DMS153 treated with DMSO at 0.1 percent for 48 hours (cell line): ENCODE measurements around the gene KLF12.

Experiments
- DNase-seq: peaks from one replicate; lab custom pipeline; 2025; ENCODE audit not compliant: unreplicated experiment; lab: John Stamatoyannopoulos, UW

KLF12 gene

GRCh38 chr13:74134221-74134776 is at the start of gene KLF12:
TSS of gene KLF12 (minus strand) at chr13:74134404.
- peak; percentile 81 for DNase-seq

GRCh38 chr13:74182491-74182890 is 48.3 kb upstream of the KLF12 start:
- DNase-seq, result no peak

- no peak for DNase-seq
Measured at GRCh38 chr13:74174810-74175209, 40.6 kb upstream of the KLF12 start.

DNA sequence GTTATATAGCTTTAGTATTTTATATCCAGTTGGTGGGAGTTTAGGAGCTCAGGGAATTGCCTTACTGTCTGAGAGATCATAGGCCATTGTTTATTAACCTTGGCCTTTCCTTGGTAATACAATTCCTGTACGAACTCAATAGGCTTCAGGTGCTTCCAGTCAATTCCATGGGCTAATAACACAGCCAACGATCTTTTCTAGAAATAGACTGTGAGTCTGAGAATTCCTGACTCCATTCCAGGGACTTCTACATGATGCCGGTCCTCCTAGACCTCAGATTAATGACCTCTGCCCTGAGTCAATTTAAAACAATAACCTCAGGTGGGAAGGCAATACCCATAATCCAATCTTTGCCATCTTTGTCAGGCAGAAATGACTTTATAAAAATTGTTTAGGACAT is 39.6 kb upstream of the KLF12 start:
- no peak for DNase-seq

DNA sequence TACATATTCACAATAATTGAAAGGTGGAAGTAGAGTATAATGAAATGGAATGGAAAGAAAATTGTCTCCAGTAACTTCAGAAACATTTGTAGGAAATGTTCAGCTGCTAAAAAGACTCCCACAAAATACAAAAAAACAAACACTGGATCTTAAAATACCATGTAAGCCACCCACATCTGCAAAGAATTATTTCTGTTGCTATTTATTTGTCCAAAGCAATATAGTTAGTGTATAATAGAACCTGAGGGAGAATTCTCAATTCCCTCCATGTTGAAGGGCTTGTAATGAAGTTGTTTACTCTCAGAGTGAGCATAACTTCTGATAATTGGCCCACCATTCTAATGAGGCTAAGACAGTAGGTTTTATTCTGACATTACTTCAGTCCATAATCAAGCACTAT is 37.4 kb upstream of the KLF12 start:
- DNase-seq, result no peak

DNA sequence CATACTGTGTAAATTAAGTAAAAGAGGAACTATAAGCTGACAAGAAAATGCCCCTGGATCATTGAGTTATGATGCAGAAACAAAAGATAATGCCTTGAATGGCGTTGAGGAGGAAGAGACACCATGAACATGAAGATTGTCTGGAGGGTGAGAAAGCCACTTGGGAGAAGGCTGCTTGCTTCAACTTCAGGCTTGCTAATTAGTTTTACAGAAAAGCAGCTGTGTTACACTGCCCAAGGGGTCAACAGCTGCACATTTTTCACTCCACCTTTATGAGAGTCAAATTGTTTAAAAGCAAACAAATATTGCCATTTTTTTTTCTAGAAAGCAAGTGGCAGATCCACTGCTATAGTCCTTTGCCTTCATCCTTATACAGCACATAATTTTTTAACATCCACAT is 35.5 kb upstream of the KLF12 start:
- no peak for DNase-seq

- DNase-seq, result no peak
Measured at GRCh38 chr13:74168263-74168675, 34.1 kb upstream of the KLF12 start.

- no peak for DNase-seq
Measured at GRCh38 chr13:74166261-74167004, 32.2 kb upstream of the KLF12 start.

DNA sequence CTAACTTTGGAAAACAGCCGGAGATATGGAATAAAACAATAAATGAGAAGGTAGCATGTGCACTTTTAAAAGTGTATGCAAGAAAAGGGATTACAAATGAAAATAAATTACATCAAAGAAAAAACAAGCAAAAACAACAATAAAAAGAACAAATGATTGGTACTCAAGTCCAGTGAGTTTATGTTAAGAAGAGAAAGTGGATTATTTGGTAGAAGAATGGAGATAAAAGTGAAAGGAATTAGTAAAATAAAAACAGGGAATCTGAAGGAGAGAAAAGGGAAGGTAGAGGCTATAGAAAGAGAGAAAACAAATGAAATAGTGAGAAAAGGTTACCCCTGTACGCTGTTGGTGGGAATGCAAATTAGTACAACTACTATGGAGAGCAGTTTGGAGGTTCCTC is 28.6 kb upstream of the KLF12 start:
- DNase-seq, result no peak

GRCh38 chr13:74162135-74162534 is 27.9 kb upstream of the KLF12 start:
- DNase-seq, result no peak

DNA sequence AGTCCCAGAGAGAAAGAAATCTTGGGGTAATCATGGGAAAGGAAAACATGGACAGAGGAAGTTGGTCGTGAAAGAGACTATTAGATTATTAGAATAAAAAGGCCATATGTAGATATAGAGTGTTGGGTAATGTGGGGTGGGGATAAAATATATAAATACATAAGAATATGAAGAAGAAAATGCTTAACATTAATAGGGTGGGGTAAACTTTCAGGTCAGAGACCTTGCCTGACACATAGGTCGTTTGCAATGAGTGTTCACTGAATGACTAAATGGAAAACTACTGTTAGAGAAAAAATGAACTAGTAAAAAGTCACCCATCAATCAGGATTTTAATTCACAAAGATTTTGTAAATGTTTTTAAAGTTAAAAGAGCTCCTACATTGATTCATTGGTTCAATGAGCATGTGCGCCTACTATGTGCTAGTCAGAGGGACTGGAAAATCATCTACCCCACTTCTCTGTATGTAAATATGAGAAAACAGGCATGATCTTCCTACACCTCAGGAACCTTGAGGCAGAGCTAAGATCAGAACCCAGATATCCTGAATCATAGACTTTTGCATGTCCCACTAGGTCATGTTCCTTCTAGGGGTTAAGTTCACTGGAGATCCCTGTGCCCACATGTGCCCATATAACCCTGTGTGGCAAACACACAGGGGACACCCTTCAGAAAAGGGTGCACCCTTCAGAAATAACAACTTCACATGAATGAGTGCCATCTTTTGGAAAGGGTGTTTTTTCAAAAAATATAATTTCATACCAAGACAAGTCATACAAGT is 24.6 kb upstream of the KLF12 start:
- DNase-seq, result no peak

- DNase-seq, result no peak
Measured at GRCh38 chr13:74158028-74158427, 23.8 kb upstream of the KLF12 start.

GRCh38 chr13:74154981-74155380 is 20.8 kb upstream of the KLF12 start:
- DNase-seq, result no peak

DNA sequence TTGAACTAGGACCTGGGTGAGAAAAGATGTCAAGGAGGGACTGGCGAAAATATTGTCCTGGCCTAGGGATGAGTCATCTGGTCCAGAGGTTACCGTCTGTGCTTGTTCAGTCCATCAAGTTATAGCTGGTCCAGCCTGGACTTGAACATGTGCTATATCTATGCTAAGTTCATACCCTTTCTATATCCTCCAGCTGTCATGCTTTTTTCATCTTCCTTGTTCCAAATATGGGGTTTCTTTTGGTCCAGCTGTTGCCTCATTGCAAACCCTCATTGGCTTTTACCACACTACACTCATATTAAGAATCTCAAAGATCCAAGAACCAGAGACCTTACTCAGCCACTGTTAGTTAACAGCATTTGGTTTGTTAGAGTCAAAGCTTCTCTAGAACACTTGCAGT is 19.1 kb upstream of the KLF12 start:
- DNase-seq, result no peak

- DNase-seq, result no peak
Measured at GRCh38 chr13:74151859-74152258, 17.7 kb upstream of the KLF12 start.

DNA sequence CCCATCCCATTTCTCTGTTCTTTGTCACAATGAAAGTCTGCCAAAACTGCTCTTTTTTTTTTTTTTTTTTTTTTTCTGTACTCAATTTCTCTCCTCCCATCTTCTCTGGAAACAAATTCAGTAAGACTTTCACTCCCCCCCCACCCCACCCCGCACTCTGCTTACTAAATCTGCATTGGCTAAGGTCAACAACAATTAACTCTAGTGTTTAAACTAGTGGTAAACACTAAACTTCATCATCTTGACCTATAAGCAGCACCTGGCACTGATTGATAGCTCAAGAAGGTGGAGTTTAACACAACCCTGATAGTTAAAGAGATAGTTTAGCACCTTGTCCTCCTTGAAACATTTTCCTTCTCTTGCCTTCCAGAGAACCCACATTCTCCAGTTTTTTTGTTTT is 14.1 kb upstream of the KLF12 start:
- DNase-seq, result no peak

- DNase-seq, result no peak
Measured at GRCh38 chr13:74145249-74145975, 11.2 kb upstream of the KLF12 start.

- DNase-seq, result no peak
Measured at GRCh38 chr13:74144269-74144668, 10.1 kb upstream of the KLF12 start.

GRCh38 chr13:74142257-74142656 is 8.1 kb upstream of the KLF12 start:
- DNase-seq, result no peak

- DNase-seq, result no peak
Measured at GRCh38 chr13:74138241-74138640, 4.0 kb upstream of the KLF12 start.

- DNase-seq, result peak; percentile 44
Measured at GRCh38 chr13:74136084-74136658, 2.0 kb upstream of the KLF12 start.
